GM19438 (cell line): ENCODE results near the gene KRTAP12-1.
"Not testable (repeated sequence)": the region's sequence is repeated elsewhere in the genome, so short reads cannot be mapped to it uniquely, and the experiment has no call there.

ENCODE experiments used
- ATAC-seq: cut with Tn5 transposase; IDR thresholded peaks from one replicate; pipeline ENCODE4 v1.9.1; 2021; ENCODE audit warnings: low read depth; ENCODE audit not compliant: unreplicated experiment

Gene KRTAP12-1

DNA sequence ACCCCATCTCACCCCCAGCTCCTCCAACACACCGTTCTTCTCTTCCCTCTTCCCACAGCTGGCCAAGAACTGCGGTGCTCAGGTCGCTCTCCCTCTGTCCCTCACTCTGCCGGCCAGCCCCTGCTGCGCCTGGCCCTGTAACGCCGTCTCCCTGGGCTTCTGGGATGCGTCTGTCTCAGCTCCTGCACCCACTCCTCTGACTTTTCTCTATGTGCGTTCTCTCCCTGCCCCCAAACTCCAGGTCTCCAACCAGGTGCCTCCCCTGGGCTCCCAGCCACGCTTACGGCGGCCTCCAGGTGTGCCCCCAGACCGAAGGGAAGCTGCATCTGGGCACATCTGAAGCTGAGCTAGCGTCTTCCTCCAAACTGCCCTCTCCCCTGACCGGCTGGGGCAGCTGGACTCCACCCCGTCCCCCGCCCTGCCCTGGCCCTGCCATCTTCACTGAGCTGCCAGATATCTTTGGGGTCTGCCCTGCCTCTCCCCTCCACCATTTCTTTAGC lies 17.6 kb upstream of the KRTAP12-1 start:
- no peak for ATAC-seq

DNA sequence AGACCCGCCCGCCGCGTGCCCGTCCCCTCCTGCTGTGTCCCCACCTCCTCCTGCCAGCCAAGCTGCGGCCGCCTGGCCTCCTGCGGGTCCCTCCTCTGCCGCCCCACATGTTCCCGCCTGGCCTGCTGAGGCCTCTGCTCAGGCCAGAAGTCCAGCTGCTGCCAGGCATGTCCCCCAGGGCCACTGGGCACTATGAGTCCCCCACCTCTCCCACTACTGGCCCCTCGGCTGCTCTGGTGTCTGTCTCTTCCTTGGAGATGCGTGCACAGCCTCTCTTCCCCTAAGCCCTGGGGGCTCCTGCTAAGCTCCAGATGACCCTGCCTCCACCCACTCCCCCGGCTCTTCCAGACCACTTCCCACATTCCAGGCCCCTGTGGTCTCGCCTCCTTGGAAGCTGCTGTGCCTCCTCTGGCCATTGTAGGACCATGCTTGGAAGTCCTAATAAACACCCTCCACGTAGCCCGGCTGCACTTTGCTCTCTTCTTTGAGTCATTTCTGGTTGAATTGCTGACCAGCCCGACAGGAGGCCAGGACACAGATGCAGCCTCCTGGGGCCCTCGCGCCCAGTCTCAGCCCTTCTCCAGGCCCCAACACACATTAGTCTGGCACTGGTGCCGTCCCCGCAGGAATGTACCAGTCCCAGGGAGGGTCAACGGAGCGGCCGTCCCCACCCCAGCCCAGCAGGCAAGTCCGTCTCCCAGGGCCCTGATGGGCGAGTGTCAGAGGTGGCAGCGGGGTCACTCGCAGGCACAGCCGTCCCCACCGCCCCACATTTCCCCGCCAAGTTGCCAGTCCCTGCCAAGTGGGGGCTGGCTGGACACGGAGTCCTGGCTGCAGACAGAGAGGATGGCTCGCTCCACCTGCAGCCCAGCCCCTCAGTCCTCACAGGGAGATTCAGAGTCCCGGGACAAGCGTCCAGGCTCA lies 16.1 kb upstream of the KRTAP12-1 start:
- no peak for ATAC-seq

GRCh38 chr21:44697172-44697810 lies 15.3 kb upstream of the KRTAP12-1 start, which contains the start of gene KRTAP10-12:
Gene KRTAP10-12 (plus strand): TSS chr21:44697172. CDS start chr21:44697202, 30 bp downstream.
- not testable (repeated sequence) for ATAC-seq

DNA sequence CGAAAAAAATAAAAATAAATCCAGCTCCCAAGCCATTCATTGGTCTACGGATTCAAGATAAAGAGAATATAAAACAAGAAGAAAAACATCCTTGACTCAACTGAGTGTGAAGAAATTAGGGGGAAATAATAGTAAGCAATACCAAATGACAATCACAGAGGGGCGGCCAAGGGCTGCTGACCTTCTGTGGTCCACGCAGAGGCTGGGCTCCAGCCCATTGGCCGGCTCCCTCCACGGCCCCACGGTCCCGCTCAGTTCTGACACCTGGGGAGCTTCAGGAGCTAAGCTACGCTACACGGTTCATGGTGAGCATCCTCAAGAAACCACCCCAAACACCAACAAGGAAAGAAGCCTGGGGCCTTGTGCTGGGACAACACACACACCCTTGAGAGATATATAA lies 14.6 kb upstream of the KRTAP12-1 start:
- no peak for ATAC-seq

GRCh38 chr21:44695641-44696040 lies 13.7 kb upstream of the KRTAP12-1 start:
- no peak for ATAC-seq

DNA sequence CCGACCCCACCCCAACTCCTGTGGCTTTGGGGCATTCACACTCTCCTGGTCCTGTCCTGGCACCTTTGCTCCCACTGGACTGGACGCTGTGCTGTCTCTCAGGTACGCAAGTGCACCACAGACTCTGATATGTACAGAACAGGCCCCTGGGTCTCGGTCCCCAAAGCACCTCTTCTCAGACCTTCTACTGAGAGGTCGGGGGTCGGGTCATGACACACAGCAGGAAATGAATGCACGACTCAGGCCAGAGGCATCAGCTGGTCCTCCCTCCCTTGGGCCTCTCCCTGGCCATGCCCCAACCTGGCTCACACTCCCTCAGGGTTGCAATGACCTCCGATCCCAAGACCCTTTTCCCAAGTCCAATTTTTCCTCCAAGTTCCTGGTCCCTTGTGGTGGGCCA lies 13.2 kb upstream of the KRTAP12-1 start:
- no peak for ATAC-seq

DNA sequence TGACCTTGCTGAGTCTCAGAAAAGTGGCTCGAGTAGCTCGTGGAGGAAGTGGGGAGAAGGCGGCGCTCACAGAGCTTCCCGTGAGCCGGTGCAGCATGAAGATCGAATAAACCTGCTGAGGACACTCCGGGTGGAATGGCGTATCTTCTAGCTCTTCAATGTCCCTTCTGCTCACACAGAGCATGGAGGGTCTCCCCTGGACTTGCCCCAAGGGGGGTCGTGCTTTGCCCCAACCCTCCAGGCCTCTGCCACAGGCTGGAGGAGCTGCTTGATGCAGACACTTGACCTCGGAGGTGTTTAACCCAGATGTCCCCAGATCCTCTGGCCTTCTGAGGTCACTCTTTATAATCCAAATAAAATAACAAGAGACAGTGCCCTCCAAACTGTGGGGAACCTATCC lies 12.8 kb upstream of the KRTAP12-1 start:
- no peak for ATAC-seq

GRCh38 chr21:44692798-44693512 lies 11.0 kb upstream of the KRTAP12-1 start:
- ATAC-seq, result no peak

DNA sequence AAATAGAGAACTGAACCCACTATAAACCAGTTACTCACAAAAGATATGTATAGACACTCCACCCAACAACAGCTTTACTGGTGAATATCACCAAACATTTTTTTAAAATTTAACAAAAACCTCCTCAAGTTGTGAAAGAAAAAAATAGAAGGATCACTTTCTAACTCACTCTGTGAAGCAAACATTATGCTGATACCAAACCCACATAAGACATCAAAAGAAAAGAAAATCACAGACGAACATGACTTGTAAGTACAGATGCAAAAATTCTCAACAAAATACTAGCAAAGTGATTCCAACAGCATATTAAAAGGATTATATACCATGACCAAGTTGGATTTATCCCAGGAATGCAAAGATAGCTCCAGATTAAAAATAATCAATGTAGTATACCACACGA lies 9.7 kb upstream of the KRTAP12-1 start:
- ATAC-seq, result no peak

DNA sequence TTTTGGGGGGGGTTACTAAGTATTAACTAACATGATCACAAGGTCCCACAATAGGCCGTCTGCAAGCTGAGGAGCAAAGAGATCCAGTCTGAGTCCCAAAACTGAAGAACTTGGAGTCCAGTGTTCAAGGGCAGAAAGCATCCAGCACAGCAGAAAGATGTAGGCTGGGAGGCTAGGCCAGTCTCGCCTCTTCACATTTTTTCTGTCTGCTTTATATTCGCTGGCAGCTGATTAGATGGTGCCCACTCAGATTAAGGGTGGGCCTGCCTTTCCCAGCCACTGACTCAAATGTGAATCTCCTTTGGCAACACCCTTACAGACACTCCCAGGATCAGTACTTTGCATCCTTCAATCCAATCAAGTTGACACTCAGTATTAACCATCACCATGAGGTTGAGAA lies 7.8 kb upstream of the KRTAP12-1 start:
- ATAC-seq, result not testable (repeated sequence)

DNA sequence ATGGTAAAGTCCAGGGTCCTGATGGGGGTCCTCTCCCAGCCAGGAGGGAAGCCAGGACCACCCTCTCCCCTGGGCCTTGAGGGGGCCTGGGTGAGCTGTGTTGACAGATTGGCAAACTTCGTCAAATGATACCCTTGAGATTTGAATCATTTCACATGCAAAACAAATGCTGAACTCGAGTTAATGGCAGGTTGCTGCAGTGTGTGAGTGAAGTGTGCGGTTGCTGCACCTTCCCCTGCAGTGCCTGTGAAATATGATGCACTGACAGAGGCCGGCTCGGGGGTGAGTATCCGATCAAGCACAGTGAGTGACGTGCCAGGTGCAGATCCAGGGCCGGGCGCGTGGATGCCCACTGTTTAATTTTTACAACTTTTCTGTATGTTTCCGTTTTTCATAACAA lies 5.7 kb upstream of the KRTAP12-1 start:
- ATAC-seq, result no peak

DNA sequence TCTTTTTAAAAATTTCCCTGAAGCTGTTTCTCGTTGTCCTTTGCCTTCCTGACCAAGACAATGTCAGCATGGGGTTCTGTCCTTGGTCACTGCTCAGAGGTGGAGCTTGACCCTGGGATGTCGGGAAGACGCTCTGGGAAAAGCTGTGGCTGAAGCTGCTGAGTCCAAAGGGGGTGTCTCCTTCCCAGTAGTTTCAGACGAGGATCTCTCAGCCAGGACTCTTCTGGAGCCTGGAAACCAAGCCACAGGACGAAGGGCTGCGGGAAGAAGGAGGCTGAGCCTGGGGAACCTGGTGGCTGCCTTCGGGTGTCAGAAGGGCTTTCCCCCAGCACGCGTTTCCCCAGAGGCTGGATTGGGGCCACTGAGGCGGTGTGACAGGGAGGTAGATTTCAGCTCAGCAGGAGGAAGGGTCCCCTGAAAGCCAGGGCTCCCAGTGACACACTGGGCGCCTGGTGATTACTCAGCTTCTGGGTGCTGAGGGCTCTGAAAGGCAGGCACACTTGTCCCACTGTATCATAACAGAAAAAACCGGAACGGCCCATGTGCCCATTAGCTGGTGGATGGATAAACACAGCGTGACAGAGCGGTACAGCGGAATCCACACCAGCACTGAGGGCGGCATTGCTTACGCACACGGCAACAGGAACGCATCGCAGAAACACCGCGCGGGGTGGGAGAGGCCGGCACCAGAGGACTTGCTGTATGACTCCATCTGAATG lies 5.0 kb upstream of the KRTAP12-1 start:
- no peak for ATAC-seq

DNA sequence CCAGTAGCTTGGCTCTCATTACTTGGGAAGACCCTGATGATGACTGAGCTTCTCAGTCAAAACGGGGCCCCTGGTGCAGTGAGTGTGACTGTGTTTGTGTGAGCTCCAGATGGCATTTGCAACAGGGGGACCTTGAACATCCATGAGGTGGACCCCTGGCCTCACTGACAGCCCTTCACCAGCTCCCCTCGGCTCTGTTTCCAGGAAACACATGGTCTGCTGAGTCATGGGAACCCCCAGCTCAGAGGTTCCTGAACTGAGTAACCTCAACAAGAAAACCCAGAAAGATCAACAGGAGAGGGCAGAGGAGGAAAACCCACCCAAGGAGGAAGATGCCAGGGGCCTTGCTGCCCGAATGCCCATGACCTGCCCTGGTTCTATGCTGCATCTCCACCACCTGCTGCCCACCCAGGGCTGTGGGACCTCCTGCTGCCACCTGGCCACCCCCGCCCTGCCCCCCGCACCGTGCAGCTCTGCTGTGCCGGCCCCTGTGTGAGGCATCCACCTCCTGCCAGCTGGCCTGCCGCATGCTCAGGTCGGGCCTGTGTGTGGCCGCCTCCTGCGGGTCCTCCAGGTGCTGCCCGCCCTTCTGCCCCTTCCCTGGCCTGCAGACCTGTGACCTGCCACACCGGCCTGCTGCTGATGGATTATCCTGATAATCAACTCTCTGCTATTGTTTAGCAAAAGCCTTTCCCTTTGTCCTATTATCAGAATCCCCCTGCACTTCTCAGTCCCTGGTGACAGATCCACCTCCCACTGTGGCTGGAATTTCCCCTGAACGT lies 4.2 kb upstream of the KRTAP12-1 start:
- no peak for ATAC-seq

- not testable (repeated sequence) for ATAC-seq
These were observed 3.1 kb upstream of the KRTAP12-1 start for GRCh38 chr21:44685050-44685449.

- no peak for ATAC-seq
These were observed 2.5 kb upstream of the KRTAP12-1 start for GRCh38 chr21:44684483-44684882.

- no peak for ATAC-seq
These were observed 2.1 kb upstream of the KRTAP12-1 start for GRCh38 chr21:44684077-44684476.

GRCh38 chr21:44682580-44683151 lies 703 bp upstream of the KRTAP12-1 start:
- no peak for ATAC-seq

DNA sequence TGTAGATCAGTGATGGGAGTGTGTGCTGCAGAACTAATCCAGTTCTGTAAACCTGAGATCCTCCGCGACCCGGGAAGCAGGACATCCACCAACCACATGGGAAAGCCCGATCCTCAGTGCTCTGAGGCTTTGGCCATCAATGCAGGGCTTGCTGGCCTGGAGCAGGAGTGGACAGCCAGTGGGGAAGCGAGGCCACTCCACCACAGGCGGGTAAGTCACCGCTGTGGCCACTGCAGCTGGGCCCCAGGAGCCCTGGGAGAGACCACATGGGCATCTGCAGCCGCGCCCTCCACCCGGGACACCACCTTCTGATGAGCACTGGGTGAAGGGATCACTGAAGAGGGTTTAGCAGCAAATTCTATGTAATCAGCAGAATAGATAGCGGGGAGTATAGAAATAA lies 811 bp downstream of the KRTAP12-1 start:
- ATAC-seq, result no peak

DNA sequence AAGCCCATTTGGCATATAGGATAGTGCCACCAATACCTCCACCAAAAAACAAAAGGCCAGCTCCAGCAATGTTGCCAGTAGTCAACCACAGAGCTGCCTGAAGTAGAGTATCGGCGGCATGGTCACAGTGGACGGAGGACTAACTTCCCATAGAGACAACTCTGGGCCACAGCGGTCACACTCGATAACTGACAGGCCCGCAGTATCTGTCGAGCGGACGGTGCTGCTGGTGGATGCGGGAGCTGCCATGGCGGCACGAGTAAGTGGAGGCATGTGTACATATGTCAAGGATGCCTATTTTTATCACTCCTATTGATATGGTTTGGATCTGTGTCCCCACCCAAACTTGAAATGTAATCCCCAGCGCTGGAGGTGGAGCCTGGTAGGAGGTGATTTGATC lies 4.1 kb downstream of the KRTAP12-1 start:
- ATAC-seq, result no peak
